GM13977 (cell line): Measurements from ENCODE around the gene TMEM178A.

Experiments
- DNase-seq: peaks from one replicate; pipeline ENCODE4 v3.0.0; 2012; ENCODE audit warnings: low spot score
- CTCF ChIP-seq: IDR thresholded peaks from 2 replicates; pipeline ENCODE4 v1.5.1; 2012; ENCODE audit warnings: mild to moderate bottlenecking, control low read depth; ENCODE audit not compliant: insufficient read depth; ENCODE audit errors: extremely low read depth, missing control alignments
- in situ Hi-C: fragments of 300-500 bp; cut with MboI; formaldehyde crosslinking; loops from one replicate; pipeline ENCODE4 v1.12.0; 2022; ENCODE audit warnings: low sequenced_read_pairs, low pct_unique_long_range_greater_than_20kb, mixed read lengths, inconsistent platforms; ENCODE audit not compliant: unreplicated experiment

TMEM178A gene

GRCh38 chr2:39632876-39633275, 32.8 kb upstream of the TMEM178A start:
- TF ChIP-seq CTCF = no peak
- DNase-seq = no peak
- in situ Hi-C loops = no loop called here

GRCh38 chr2:39636306-39636705, 29.4 kb upstream of the TMEM178A start:
- DNase-seq = no peak
- TF ChIP-seq CTCF = no peak
- in situ Hi-C loops = no loop called here

- in situ Hi-C loops = no loop called here
- no peak for TF ChIP-seq CTCF
- no peak for DNase-seq
Observed at GRCh38 chr2:39638581-39638980, 27.1 kb upstream of the TMEM178A start.

- no peak for DNase-seq
- TF ChIP-seq CTCF = no peak
- in situ Hi-C loops = no loop called here
Observed at GRCh38 chr2:39640107-39640506, 25.6 kb upstream of the TMEM178A start.

- TF ChIP-seq CTCF = no peak
- DNase-seq = no peak
- in situ Hi-C loops = no loop called here
Observed at GRCh38 chr2:39640681-39641080, 25.0 kb upstream of the TMEM178A start.

GRCh38 chr2:39641635-39642034, 24.1 kb upstream of the TMEM178A start:
- DNase-seq = no peak
- in situ Hi-C loops = no loop called here

More at GRCh38 chr2:39641635-39642034, 24.1 kb upstream of the TMEM178A start:
- TF ChIP-seq CTCF = no peak
